A549 (cell line): ENCODE measurements around the gene SLC6A4.

Experiments used
- CHD4 ChIP-seq: fragments of 200-600 bp; sonication (generic); IDR thresholded peaks from 2 replicates; pipeline ENCODE4 v1.6.1; 2016; ENCODE audit warnings: antibody characterized with exemption, mild to moderate bottlenecking, borderline replicate concordance
- CTCF ChIP-seq: fragments of >200 bp; sonication (Bioruptor Twin); formaldehyde crosslinking; IDR thresholded peaks from 3 replicates; pipeline ENCODE4 v1.5.1; 2016
- MYC ChIP-seq: IDR thresholded peaks from 2 replicates; pipeline ENCODE4 v1.6.1; 2012; ENCODE audit warnings: mild to moderate bottlenecking, inconsistent platforms, low read length, improper control_type of control experiment, borderline replicate concordance
- POLR2A ChIP-seq: IDR thresholded peaks from 2 replicates; pipeline ENCODE4 v1.6.1; 2012; ENCODE audit warnings: mild to moderate bottlenecking, low read length
- RAD21 ChIP-seq, 2 experiments: fragments of >200 bp in 1 of 2; sonication (Bioruptor Twin) in 1 of 2; formaldehyde crosslinking in 1 of 2; IDR thresholded peaks in 1 of 2; conservative IDR thresholded peaks in 1 of 2; 2 replicates in 1 of 2; 3 replicates in 1 of 2; pipeline ENCODE4 v1.6.1; 2012 to 2018; ENCODE audit warnings: inconsistent platforms in 1 of 2
- RCOR1 ChIP-seq: fragments of 150-350 bp; IDR thresholded peaks from 2 replicates; pipeline ENCODE4 v1.6.1; 2014; ENCODE audit warnings: antibody characterized with exemption, low read length, low read depth
- RNF2 ChIP-seq: fragments of 200-600 bp; sonication (generic); IDR thresholded peaks from 2 replicates; pipeline ENCODE4 v1.6.1; 2016; ENCODE audit warnings: low read depth, mild to moderate bottlenecking, antibody characterized with exemption, moderate library complexity, borderline replicate concordance
- SREBF2 ChIP-seq: fragments of 450-650 bp; IDR thresholded peaks from 2 replicates; pipeline ENCODE4 v1.6.1; 2014; ENCODE audit warnings: mild to moderate bottlenecking, moderate library complexity

- TF ChIP-seq RNF2 (no peak), RAD21 (conservative IDR thresholded peaks at IDR 0.05 in 1 of 2, IDR thresholded peaks at IDR 0.05 in 1 of 2) (no peak), SREBF2 (no peak), POLR2A (no peak), MYC (no peak), CHD4 (no peak), RCOR1 (no peak), CTCF (no peak)
Observed at GRCh38 chr17:30208214-30208613, 27.3 kb downstream of the SLC6A4 start.
